IPS DF 4.7 (cell line): Measurements from ENCODE around the gene SVOP.
"Not testable (repeated sequence)": the region's sequence is repeated elsewhere in the genome, so short reads cannot be mapped to it uniquely, and the experiment has no call there.

Experiments used
- DNase-seq: peaks from one replicate; pipeline ENCODE4 v3.0.0-alpha.2; 2013; ENCODE audit warnings: low spot score; ENCODE audit errors: extremely low read depth

SVOP gene

GRCh38 chr12:108895220-108895802, 125.6 kb downstream of the SVOP start:
- DNase-seq: no peak

DNA sequence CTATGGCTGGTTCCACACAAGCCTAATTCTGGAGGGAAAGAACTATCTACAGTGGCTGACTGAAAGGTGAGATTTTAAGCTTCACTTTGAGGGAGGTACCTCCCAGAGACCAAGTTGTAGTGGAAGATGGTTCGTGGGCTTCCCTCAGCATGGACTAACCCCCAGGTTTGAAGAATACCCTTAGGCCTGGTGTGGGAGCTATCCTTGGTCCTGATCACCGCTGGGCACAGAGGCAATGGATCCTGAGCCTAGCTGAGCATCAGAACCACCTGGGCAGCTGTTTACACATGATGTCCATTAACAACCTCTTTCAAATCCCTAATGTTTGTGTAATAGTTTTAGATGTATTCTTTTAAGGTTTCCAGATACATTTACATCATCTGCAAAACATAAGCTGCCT, 130.7 kb downstream of the SVOP start:
- DNase-seq: no peak

DNA sequence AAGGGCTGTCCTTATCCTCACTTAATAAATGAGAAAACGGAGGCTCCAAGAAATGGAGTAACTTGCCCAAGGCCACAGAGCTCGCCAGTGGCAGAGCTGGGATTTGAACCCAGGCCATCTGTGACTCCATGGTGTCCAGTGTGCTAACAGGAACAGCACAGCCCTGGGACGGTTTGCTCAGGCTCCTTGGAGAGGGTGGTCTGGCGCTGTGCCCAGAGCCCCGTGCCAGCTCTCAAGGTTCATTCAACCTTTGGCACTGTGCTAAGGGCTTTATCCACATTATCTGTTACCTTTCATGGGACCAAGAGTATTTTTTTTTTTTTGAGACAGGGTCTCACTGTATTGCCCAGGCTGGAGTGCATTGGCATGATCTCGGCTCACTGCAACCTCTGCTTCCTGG, 132.8 kb downstream of the SVOP start:
- no peak for DNase-seq

DNA sequence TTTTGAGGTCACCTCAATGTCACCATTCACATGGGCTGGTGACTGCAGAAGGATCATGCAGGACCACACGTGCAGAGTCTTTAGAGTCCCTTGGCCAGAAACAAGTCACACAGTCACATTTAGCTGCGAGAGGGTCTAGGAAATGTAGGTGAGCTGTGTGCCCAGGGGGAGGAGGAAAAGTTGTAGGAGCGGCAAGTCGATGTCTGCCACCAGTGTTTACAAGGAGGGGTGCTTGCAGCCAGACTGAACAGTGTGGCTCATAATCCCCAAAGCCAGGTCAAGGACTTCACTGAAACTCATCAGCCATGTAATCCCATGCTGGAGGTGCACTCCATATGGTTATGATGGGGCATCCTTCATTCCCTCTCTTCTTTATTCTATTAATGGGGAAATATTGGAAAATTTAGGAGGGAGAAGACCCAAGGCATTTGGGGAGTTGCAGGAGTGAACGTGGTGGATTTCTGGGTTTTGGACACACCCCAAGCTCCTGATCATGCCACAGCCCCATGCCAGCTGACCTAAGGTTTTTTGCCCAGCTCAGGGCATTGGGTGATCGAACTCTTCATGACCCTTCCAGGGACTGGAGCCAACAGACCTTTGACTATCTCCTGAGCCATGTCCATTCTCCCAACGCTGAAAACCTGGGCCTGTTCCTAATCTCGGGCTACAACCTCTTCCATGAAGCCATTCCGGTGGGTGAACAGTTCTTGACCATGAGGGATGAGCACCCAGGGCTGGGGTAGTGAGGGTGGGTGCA, 133.8 kb downstream of the SVOP start:
- no peak for DNase-seq

DNA sequence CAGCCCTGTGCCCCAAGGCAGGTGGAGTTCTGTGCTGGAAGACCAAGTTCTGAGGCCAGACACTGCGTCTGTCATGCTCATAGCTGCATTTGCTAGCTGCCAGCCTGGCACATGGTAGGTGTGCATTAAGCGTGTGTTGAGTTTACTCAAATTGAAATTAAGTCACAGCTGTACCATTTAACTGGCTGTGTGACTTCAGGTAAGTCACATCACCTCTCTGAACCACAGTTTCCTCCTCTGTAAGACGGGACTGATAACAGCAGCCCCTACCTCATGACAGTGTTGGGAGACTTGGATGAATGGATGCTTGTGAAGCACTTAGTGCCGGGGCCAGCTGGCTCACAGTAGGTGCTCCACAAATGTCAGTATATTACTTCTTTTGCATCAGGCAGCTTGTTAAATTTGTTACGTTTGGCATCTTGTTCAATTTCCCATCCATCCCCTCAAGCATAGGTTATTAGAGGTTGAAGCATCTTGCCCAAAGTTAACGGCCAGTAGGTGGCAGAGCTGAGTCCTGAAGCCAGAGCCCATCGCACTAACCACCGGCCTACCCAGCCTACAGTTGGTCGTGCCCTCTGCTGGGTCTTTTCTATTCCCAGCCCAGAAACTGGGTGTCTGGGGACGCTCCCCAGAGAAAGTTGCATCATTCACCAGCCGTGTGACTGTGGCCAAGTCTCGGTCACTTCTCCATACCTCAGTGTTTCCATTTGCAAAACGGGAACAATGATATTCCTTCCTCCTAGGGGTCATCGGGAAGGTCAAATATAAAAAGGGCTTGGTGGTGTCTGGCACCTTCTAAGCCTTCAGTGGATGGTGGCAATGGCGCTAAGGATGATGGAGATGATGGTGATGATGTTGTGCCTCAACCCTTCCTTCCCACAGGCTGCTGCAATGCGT, 136.5 kb downstream of the SVOP start:
- peak; percentile 66 for DNase-seq

GRCh38 chr12:108881953-108882352, 138.9 kb downstream of the SVOP start:
- no peak for DNase-seq

DNA sequence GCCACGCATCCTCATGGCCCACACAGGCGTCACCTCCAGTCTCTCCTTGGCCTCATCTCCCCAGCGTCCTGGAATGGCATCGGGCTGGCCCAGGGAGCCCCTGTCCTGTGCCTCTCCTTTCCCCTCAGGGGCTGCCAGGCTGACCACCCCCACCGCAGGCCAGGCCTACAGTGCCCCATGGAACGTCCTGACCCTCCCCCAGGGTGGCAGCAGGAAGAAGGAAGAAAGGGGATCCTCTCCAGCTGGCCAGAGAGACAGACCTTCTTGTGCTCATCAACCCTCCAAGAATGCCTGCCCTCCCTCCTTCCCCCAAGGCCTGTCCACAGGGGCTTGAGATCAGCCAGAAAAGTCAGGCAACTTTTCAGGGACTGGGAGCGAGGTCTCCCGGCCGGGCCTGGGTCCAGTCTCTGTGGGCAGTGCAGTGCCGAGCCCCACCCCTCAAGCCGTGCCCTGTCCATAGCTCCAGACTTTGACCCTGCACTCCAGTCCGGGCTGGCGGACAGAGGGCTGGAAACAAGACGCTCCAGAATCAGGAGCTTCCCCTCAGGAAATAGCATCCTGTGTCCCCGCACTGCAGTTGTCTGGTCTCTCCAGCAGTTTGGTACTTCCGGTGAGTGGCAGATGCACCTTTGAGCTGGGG, 141.1 kb downstream of the SVOP start, which contains the start of gene DAO:
TSS of gene DAO (plus strand) at position 478 of the 640 bp plus-strand sequence. CDS start 4,915 bp downstream, outside the sequence.
- no peak for DNase-seq

DNA sequence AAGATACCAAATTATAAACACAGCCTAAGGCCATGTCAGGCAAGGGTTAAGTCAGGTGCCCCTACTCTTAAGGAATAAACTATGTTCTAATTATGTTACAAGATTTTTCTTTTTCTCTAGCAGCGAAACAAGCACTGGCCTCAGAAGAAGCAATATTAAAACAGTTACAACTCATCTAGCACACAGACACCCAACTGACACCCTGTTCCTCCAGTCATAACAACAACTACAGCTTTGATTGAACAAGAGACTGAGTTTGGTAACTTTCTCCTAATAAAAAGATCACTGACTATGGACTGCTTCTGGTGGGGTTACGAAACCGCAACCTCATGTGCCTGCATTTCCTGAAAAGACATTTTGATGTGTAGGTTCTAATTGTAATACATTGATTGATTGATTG, 144.3 kb downstream of the SVOP start:
- DNase-seq: no peak

GRCh38 chr12:108875682-108876361, 145.0 kb downstream of the SVOP start:
- DNase-seq: no peak

- DNase-seq: no peak
Measured at GRCh38 chr12:108875280-108875679, 145.6 kb downstream of the SVOP start.

DNA sequence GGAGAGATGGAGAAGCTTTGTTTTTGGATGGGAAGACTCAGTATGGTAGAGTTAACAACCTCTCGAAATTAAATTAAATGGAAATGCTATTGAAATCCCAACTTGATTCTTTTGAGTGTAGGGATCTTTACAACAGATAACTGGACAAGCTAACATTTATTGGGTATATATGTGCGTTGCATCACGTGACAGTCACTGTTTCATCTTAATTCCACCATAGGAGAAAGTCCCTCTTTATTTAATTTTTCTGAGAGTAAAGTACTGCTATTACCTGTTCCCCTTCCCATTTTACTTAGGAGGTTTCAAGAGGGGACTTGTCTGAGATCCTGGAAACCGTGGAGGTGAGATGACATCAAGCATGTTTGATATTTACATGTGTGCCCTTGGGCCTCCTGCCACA, 152.1 kb downstream of the SVOP start:
- no peak for DNase-seq

DNA sequence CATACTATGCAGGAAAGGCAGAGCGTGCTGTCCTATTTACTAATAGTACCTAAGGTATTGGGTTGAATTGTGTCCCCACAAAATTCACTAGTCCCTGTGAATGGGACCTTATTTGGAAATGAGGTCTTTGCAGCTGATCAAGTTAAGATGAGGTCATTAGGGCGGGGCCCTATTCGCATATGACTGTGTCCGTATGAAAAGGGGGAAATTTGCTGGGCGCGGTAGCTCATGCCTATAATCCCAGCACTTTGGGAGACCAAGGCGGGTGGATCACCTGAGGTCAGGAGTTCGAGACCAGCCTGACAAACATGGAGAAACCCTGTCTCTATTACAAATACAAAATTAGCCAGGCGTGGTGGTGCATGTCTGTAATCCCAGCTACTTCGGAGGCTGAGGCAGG, 154.8 kb downstream of the SVOP start:
- DNase-seq: not testable (repeated sequence)

GRCh38 chr12:108865169-108865568, 155.7 kb downstream of the SVOP start:
- no peak for DNase-seq

GRCh38 chr12:108862588-108862959, 158.3 kb downstream of the SVOP start:
- no peak for DNase-seq

GRCh38 chr12:108861878-108862587, 158.8 kb downstream of the SVOP start:
- DNase-seq: no peak

GRCh38 chr12:108860443-108860842, 160.4 kb downstream of the SVOP start:
- no peak for DNase-seq

DNA sequence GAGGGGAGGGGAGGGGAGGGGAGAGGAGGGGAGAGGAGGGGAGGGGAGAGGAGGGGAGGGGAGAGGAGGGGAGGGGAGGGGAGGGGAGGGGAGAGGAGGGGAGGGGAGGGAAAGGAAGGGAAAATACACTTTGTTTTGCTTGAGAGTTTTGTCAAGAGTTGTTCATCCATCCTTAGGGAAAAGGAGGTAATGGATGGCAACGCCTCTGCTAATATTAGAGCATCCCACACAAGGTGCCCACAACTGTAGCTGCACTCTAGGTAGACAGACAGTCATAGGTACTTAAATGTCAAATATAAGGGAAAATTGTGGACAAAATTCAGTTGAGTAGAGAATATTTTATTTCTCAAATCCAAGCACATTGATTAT, 161.0 kb downstream of the SVOP start:
- DNase-seq: no peak

GRCh38 chr12:108859141-108859922, 161.5 kb downstream of the SVOP start:
- not testable (repeated sequence) for DNase-seq

GRCh38 chr12:108858311-108859074, 162.4 kb downstream of the SVOP start:
- DNase-seq: no peak
